Keratinocyte (primary cell): ENCODE results near the gene FTSJ1.

Experiments
- EZH2 ChIP-seq: IDR thresholded peaks from one replicate; pipeline ENCODE4 v1.6.1; 2012; ENCODE audit warnings: inconsistent platforms, mild to moderate bottlenecking, low read length, moderate library complexity
- TF ChIP-seq, protein P1 (sequence below), 3 experiments: IDR thresholded peaks in 1 of 3; conservative IDR thresholded peaks in 1 of 3; optimal IDR thresholded peaks in 1 of 3; 2 replicates in 2 of 3; 3 replicates in 1 of 3; pipeline versions ENCODE3 to v1.5.1; 2011; ENCODE audit warnings: low read length in 3 of 3, mild to moderate bottlenecking in 3 of 3, moderate library complexity in 2 of 3, control low read depth in 1 of 3, inconsistent platforms in 1 of 3; ENCODE audit not compliant: insufficient read depth in 2 of 3; ENCODE audit errors: extremely low read depth in 1 of 3

DNA sequence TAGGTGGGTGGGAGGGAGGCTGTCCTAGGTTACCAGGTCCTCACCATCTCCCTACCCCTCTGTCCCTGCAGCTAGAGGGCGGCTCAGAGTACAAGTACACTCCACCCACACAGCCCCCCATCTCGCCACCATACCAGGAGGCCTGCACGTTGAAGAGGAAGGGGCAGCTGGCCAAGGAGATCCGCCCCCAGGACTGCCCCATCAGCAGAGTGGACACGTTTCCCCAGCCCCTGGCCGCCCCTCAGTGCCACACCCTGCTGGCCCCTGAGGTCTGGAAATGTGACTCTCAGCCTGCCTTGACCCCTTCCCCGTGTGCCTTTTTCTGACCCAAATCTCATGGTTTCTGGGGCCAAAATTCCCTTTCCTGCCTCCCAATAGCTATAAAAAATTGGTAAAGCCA lies 6.5 kb downstream of the FTSJ1 start:
- TF ChIP-seq, protein P1, sequence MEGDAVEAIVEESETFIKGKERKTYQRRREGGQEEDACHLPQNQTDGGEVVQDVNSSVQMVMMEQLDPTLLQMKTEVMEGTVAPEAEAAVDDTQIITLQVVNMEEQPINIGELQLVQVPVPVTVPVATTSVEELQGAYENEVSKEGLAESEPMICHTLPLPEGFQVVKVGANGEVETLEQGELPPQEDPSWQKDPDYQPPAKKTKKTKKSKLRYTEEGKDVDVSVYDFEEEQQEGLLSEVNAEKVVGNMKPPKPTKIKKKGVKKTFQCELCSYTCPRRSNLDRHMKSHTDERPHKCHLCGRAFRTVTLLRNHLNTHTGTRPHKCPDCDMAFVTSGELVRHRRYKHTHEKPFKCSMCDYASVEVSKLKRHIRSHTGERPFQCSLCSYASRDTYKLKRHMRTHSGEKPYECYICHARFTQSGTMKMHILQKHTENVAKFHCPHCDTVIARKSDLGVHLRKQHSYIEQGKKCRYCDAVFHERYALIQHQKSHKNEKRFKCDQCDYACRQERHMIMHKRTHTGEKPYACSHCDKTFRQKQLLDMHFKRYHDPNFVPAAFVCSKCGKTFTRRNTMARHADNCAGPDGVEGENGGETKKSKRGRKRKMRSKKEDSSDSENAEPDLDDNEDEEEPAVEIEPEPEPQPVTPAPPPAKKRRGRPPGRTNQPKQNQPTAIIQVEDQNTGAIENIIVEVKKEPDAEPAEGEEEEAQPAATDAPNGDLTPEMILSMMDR (optimal IDR thresholded peaks at IDR 0.05 in 1 of 3, IDR thresholded peaks at IDR 0.05 in 1 of 3, conservative IDR thresholded peaks at IDR 0.05 in 1 of 3; ENCODE audit: extremely low read depth in 1 of 3, insufficient read depth in 2 of 3, low read length in 3 of 3): no peak
- TF ChIP-seq EZH2: no peak
